ENCODE results near the gene C1QL1. TPM values are rescaled to one million over a fixed set of nuclear protein-coding genes. Genes with fewer than 3 reads are reported as not detected.

C1QL1 gene
- total and polyA plus RNA-seq, 2 donors (not counting 3 experiments of a cell fraction or from before 2014, with no cell fraction given), result 0.35 to 0.72 TPM

- H3K36me3 ChIP-seq (ENCODE audit: control insufficient read depth in 2 of 2, extremely low read depth in 1 of 2, insufficient read depth in 2 of 2, low read length in 2 of 2), result no peaks in the 10 kb centered on the region
- no TSS peak for BruUV-seq (replicated peaks)
- no peaks in the 10 kb centered on the region for H3K9me3 ChIP-seq (replicated peaks; ENCODE audit: control insufficient read depth, insufficient read depth, low read length)
- intact Hi-C loops (cut with micrococcal nuclease) (no loop called here), dilution Hi-C loops (cut with MboI; ENCODE audit: extremely low pct_ligation_motif_present, low sequenced_read_pairs) (no loop called here)
- peaks cover 0 to 16% of the 10 kb centered on the region in 2 experiments for H3K27me3 ChIP-seq (ENCODE audit: control insufficient read depth in 2 of 2, insufficient read depth in 2 of 2, low read length in 2 of 2)
- H3K4me3 ChIP-seq (replicated peaks in 1 of 3; ENCODE audit: insufficient read depth in 1 of 3, low read depth in 1 of 3, low read length in 3 of 3), result no peak overlapping the region
- H3K79me2 ChIP-seq (ENCODE audit: control insufficient read depth, insufficient read depth, low read length), result no peaks in the 10 kb centered on the region
- H3K9me1 ChIP-seq (replicated peaks; ENCODE audit: control insufficient read depth, extremely low read depth, insufficient read depth, low read length), result no peaks in the 10 kb centered on the region
- ChIA-PET CTCF (interaction anchor here (1.8 kb wide), 1 partner anchor 78 kb away, joined by 5 read pairs; no protein-coding TSS in a partner anchor), POLR2A (no interaction called here)
- no peak for DNase-seq (ENCODE audit: low read depth, low spot score)
- no peak for FAIRE-seq
- no peaks in the 10 kb centered on the region for H3K4me1 ChIP-seq (ENCODE audit: control insufficient read depth, extremely low read depth, insufficient read depth, low read length)
- no peak overlapping the region for H3K9ac ChIP-seq (replicated peaks; ENCODE audit: extremely low read depth, insufficient read depth, low read length)
- no peak overlapping the region for H3K27ac ChIP-seq (ENCODE audit: insufficient read depth, low read depth, low read length)
- no peak overlapping the region for H2AFZ ChIP-seq (ENCODE audit: low read depth, low read length)
- no peak overlapping the region for H3K4me2 ChIP-seq (ENCODE audit: insufficient read depth, low read length)
- H4K20me1 ChIP-seq (replicated peaks; ENCODE audit: control insufficient read depth, extremely low read depth, insufficient read depth, low read length), result no peaks in the 10 kb centered on the region
- TF ChIP-seq POLR2AphosphoS5 (IDR thresholded peaks at IDR 0.05; ENCODE audit: insufficient read depth, low read depth, low read length) (no peak), POLR2A (IDR thresholded peaks at IDR 0.05; ENCODE audit: low read depth, low read length) (no peak), CTCF (IDR thresholded peaks at IDR 0.05; ENCODE audit: extremely low read depth in 1 of 2, insufficient read depth in 1 of 2, low read depth in 1 of 2, low read length in 2 of 2) (no peak), EZH2 (IDR thresholded peaks at IDR 0.05; ENCODE audit: borderline replicate concordance, low read depth, low read length, severe bottlenecking) (no peak), MAX (IDR thresholded peaks at IDR 0.05; ENCODE audit: insufficient read depth, insufficient read length) (no peak), JUN (IDR thresholded peaks at IDR 0.05; ENCODE audit: borderline replicate concordance, insufficient read depth, insufficient read length, low read depth) (no peak), FOS (IDR thresholded peaks at IDR 0.05; ENCODE audit: borderline replicate concordance, insufficient read depth, low read length) (no peak), MYC (IDR thresholded peaks at IDR 0.05; ENCODE audit: low read depth, low read length) (no peak), GATA2 (IDR thresholded peaks at IDR 0.05; ENCODE audit: insufficient read depth, insufficient read length, low read depth, low read length) (no peak)
Observed at GRCh38 chr17:44997733-44998520, 29.8 kb upstream of the C1QL1 start.
